ENCODE results near the gene KIAA1549.

- no peak for TF ChIP-seq CTCF (conservative IDR thresholded peaks at IDR 0.05 in 1 of 2, IDR thresholded peaks at IDR 0.05 in 1 of 2; ENCODE audit: extremely low read depth in 1 of 2, insufficient read depth in 1 of 2, low read depth in 1 of 2, low read length in 2 of 2)
- no peak for TF ChIP-seq EZH2 (IDR thresholded peaks at IDR 0.05; ENCODE audit: borderline replicate concordance, low read length)
Observed at GRCh38 chr7:138951953-138952352, 29.2 kb downstream of the KIAA1549 start.
